C4-2B (cell line): Measurements from ENCODE around the gene TOP1.

Experiments used
- H3K27ac ChIP-seq: fragments of 450-650 bp; 2 replicates; pipeline ENCODE4 v1.5.1; 2017
- CTCF ChIP-seq: fragments of 450-650 bp; conservative IDR thresholded peaks from 2 replicates; pipeline ENCODE4 v1.5.1; 2017; ENCODE audit warnings: mild to moderate bottlenecking
- ZFX ChIP-seq: fragments of 450-650 bp; IDR thresholded peaks from 2 replicates; pipeline ENCODE4 v1.6.1; 2017

The TOP1 gene

GRCh38 chr20:41145821-41146620 is 117.4 kb downstream of the TOP1 start:
- H3K27ac ChIP-seq, result peak overlapping the region; percentile 40
- TF ChIP-seq ZFX (no peak), CTCF (no peak)

GRCh38 chr20:41147767-41148191 is 119.2 kb downstream of the TOP1 start:
- H3K27ac ChIP-seq, result no peak overlapping the region
- TF ChIP-seq CTCF, result no peak
- TF ChIP-seq ZFX, result no peak

GRCh38 chr20:41148942-41149341 is 120.3 kb downstream of the TOP1 start:
- no peak for TF ChIP-seq ZFX
- no peak for TF ChIP-seq CTCF

GRCh38 chr20:41150664-41151063 is 122.0 kb downstream of the TOP1 start:
- no peak overlapping the region for H3K27ac ChIP-seq
- no peak for TF ChIP-seq ZFX
- no peak for TF ChIP-seq CTCF

More at GRCh38 chr20:41148942-41149341, 120.3 kb downstream of the TOP1 start:
- no peak overlapping the region for H3K27ac ChIP-seq

- TF ChIP-seq CTCF, result no peak
- no peak overlapping the region for H3K27ac ChIP-seq
These were observed 122.7 kb downstream of the TOP1 start for GRCh38 chr20:41151134-41151869.

- TF ChIP-seq ZFX (no peak), CTCF (no peak)
- H3K27ac ChIP-seq, result no peak overlapping the region
These were observed 123.6 kb downstream of the TOP1 start for GRCh38 chr20:41152108-41152757.
